Measurements from ENCODE around the gene MTERF4.

Gene MTERF4

DNA sequence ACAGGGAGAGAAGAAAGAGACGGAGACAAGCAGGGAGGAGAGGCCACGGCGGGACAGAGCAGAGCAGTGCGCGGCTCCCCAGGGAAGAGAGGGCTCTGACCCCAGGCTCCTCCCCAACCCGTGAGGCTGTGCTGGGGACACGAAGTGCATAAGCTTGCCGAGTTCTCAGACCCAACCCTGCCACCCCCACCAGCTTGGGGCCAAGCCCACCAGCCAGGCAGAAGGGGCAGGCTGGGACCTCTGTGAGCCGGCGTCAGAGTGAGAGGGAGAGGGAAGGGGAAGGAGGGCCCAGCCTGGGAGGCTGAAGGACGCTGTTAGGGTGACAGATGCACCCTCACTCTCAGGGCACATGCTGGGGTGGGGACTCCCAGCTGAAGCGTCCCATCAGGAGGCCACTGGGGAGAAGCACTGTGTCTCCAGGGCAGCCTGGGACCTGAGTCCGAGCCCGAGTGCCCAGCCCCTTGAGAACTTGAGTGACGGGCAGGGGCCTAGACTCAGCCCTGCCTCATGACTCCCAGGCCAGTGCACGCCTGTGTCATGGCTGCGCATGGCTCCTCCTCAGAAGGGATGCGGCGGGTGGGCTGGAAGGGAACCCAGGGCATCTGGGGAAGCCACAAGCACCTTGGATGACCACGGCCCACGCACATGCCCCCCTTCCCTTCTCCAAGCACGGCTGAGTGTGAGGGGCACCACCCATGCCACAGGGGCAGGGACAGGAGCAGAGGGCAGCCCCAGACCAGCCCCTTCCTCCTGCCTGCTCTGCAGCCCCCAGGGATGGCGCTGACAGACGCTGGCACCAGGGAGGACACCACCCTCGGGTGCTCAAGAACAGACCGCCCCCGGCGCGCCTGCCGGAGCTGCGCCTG lies 31.0 kb downstream of the MTERF4 start:
- no peak for DNase-seq (ENCODE audit: low read depth in 2 of 3, low spot score in 2 of 3)

DNA sequence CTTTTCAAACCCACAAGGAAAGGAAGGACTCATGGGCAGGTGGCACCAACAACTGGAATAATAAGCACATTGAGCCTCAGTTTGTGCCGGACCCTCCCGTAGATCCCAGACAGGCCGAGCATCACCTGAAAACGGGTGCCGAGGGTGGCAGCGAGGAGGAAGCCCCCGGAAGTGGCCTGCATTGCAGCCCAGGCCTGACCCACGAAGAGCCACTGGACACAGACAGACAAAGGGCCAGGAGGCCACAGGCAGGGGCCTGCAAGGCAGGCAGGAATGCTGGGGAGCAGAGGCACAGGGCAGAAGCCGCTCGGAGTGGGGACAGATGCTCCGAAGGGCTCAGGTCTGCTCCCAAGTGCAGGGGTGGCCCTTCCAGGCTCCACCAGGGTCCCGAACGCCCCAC lies 31.7 kb downstream of the MTERF4 start:
- DNase-seq (ENCODE audit: low read depth in 2 of 3, low spot score in 2 of 3) = no peak

DNA sequence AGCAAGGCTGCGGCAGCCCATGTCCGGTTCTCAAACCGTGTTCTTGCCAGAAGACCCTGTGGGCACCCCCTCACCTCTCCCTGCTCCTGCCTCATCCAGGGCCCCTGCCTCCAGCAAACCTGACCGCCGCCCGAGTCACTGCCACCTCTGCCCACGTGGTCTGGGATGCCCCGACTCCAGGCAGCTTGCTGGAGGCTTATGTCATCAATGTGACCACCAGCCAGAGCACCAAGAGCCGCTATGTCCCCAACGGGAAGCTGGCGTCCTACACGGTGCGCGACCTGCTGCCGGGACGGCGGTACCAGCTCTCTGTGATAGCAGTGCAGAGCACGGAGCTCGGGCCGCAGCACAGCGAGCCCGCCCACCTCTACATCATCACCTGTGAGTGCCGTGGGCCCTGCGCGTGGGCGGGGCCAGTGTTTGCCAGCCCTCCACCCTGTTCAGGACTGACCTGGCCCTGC lies 32.2 kb downstream of the MTERF4 start:
- DNase-seq (ENCODE audit: low read depth in 2 of 3, low spot score in 2 of 3) = no peak

DNA sequence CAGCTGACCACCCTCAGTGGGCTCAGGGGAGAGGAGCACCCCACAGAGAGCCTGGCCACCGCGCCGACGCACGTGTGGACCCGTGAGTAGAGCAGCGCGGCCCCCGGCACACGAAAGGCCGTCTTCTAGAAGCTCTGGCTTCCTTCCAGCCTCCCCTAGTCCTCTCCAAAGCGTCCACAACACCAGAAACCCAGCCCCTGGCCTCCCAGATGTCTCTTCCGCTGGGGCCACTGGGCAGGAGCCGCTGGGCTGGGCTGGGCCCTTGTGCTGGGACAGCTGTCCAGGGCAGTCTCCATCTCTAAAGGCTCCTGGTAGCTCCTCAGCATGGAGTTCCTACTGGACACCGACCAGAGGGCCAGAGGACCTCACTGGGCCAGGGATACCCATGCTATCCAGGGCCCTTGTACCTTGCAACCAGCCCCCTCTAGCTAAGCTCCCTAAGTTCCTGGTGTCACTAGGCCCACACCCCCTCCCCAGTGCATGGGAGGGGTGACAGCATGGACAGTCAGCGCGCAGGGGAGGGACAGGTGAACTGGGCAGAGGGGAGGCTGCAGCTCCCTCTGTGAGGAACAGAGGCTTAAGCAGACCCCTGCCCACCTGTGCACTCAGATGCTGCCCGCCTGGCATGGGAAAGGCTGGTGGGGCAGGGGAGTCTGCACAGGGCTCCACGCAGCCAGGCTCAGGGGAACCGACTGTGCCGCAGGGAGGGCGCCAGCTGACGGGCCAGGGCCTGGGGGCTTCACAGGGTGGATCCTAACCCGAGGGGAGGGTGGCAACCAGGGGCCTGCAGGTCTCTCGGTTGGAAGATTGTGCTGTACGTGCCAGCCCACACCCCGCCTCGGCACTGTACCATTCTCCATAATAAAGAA lies 32.9 kb downstream of the MTERF4 start:
- DNase-seq (ENCODE audit: low read depth in 2 of 3, low spot score in 2 of 3) = no peak

DNA sequence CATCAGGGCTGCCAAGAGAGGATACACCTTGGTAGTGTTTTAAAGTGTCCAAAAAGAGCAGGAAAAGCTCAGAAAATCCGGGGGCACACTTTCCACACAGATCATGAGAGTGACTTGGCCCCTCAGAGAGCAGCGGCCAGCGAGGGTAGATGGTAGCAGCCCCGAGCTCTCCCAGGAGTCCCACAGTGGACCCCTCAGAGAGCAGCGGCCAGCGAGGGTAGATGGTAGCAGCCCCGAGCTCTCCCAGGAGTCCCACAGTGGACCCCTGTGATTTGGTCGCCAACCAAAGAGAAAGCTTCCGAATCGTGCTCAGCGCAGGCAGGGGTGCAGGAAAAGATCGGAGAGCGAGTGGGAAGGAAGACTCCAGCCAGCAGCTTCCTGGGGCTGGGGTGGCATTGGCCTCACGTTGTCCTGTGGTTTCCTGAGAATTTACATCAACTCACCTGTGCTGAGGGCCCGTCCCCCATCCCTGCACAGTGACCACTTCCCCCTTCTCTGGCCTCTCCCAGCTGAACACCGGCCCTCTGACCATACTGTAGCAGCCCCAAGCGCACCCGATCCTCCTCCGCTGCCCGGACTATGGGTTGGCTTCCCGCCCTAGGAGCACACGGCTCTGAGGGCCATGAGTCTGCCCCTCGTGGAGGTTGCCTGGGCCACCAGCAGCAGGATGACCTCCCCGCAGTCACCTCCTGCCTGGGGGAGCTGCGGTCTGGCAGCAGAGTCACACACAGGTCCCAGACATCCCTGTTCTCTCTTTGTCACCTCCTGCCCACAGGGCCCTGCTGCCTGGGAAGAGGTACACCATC lies 33.7 kb downstream of the MTERF4 start:
- DNase-seq (ENCODE audit: low read depth in 2 of 3, low spot score in 2 of 3) = no peak

DNA sequence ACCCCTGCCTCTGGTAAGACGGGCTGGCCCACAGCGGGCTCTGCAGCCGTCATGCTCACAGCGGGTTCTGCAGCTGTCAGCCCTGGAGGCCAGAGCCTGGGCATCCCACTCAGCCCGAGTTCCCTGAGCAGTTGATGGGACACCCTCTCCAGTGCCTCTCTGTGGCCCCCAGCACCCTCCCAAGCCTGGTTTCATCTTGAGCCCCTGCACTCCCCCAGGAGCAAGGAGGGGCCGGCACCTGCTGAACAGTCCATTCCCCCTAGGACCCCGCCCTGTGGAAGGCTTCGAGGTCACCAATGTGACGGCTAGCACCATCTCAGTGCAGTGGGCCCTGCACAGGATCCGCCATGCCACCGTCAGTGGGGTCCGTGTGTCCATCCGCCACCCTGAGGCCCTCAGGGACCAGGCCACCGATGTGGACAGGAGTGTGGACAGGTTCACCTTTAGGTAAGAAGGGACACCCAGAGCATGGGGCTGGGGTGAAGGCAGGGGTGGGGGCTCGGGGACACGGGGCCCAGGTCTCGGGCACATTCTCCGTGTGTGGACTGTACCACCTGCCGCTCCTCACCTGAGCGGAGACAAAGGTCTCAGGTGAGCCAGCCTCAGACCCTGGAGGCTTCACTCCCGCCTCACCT lies 34.5 kb downstream of the MTERF4 start:
- no peak for DNase-seq (ENCODE audit: low read depth in 2 of 3, low spot score in 2 of 3)

DNA sequence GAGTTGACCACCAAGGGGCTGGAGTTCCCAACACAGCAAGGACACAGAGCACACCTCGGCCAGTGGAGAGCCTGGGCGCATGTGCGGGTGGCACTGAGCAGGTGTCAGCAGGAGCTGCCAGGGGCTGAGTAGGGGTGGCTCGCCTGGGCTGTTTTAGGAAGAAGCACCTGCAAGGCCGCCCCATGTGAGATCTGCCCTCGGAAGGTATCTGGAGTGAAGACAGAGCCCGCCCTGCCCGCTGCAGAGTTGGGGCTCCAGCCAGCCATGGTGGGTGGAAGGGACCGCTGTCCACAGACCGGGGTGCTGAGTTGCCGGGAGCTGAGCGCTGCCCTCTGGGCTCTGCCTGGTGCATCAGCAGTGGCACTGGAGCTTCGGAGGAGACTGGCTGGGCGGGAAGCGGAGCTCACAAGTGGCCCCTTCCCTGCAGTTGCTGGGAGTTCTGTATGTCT lies 35.2 kb downstream of the MTERF4 start:
- no peak for DNase-seq (ENCODE audit: low read depth in 2 of 3, low spot score in 2 of 3)

DNA sequence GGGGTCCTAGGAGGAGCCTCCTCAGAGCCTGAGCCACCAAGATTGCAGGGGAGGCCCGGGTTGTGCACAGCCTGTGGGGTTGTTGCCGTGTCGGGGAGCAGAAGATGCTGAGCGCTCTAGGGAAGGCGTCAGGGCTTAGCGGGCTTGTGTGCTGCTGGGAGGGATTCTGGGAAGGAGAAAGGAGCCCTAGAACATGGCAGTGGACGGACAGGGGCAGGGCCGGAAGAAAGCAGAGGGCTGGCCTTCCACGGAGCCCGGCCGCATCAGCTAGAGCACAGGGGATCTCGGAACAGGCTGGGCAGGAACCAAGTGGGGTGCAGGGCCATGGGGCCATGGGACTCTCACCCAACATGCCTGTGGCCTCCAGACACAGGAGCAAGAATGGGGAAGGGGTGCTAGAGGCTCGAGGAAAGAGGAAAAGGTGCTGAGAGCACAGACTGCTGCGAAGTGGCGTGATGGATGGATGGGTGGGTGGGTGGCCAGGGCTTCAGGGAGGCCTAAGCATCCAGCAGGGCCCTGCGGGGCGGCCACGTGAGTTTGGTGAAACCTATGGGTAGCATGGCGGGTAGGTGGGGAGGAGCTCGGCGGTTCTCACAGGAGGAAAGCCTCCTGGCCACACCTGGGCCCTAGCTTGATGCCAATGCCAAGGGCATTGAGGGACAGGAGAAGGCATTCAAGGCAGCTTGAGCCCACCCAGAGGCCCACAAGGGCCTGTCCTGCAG lies 35.8 kb downstream of the MTERF4 start:
- DNase-seq (ENCODE audit: low read depth in 2 of 3, low spot score in 2 of 3) = no peak

DNA sequence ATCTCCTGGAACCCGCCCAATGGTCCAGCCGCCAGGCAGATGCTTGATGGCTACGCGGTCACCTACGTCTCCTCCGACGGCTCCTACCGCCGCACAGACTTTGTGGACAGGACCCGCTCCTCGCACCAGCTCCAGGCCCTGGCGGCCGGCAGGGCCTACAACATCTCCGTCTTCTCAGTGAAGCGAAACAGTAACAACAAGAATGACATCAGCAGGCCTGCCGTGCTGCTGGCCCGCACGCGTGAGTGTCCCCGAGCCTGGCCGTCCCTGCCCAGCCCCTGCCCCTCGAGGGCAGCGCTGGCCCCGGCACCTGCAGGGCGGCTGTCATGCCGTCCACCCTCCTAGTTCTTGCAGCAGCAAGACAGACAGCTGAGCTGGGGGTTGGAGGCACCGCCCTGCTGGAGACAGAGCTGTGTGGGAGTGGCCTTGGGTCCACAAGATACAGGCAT lies 36.7 kb downstream of the MTERF4 start:
- no peak for DNase-seq (ENCODE audit: low read depth in 2 of 3, low spot score in 2 of 3)

DNA sequence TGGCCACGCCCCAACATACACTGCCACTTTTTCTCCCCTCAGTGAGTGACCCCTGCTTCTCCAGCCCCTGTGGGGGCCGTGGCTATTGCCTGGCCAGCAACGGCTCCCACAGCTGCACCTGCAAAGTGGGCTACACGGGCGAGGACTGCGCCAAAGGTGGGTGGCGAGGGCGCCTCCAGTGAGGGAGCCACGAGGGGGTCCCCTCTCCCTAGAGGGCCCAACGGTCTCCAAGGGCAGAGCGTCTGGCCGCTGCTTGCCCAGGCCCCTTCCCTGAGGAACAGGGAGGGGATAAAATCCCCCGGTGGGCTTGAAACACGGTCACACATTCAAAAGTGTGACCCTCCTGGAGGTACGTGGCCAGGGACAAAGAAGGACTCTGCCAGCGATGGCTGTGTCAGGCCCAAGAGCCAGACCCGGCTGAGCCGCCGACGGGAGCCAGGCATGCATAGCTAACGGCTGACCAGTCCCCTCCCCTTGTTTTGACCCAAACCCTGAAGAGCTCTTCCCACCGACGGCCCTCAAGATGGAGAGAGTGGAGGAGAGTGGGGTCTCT lies 37.2 kb downstream of the MTERF4 start:
- no peak for DNase-seq (ENCODE audit: low read depth in 2 of 3, low spot score in 2 of 3)

DNA sequence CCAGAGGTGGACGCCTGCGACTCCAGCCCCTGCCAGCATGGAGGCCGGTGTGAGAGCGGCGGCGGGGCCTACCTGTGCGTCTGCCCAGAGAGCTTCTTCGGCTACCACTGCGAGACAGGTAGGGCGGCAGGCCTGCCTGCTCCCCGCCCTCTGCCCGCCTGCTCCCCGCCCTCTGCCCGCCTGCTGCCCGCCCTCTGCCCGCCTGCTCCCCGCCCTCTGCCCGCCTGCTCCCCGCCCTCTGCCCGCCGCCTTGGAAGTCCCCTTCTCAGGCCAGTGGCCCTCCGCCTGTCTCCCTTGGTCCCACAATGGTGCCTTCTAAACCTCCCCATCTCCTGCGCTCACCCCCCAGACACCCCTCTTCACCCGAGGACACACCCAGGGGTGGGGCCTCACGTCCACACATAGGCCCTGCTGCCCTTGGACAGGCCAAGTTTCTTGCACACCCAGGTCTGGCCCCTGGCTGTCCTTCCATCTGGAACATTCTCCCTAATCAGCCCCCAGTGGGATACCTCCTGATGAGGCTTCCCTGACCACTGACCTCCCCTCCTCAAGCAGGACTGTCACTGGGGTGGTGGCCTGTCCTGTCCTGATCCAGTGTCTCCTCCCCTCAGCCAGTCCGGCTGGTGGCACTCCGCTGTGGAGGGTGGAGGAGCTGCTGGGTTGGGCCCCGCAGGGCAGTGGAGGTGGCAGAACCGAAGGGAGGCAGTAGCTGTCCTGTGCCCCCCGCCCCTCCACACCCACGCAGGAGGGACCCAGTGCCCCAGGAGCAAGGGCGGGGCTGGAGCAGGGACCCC lies 37.9 kb downstream of the MTERF4 start:
- DNase-seq (ENCODE audit: low read depth in 2 of 3, low spot score in 2 of 3) = peak in 1 of 3 experiments; percentile 18

DNA sequence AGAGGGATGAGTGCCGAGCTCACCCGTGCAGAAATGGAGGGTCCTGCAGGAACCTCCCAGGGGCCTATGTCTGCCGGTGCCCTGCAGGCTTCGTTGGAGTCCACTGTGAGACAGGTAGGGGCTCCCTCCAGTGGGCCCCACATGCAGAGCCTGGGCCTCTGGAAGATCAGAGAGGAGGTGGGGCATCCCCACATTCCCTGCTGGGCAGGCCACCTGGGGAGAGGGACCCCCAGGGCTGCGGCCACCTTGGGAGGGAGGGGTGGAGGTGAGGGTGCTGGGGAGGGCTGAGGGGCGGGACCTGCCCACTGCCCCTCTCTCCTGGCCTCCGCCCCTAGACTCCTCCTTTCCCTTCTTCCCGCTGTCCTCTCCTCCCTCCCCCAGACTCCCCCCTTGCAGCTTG lies 38.5 kb downstream of the MTERF4 start:
- DNase-seq (ENCODE audit: low read depth in 2 of 3, low spot score in 2 of 3) = no peak

DNA sequence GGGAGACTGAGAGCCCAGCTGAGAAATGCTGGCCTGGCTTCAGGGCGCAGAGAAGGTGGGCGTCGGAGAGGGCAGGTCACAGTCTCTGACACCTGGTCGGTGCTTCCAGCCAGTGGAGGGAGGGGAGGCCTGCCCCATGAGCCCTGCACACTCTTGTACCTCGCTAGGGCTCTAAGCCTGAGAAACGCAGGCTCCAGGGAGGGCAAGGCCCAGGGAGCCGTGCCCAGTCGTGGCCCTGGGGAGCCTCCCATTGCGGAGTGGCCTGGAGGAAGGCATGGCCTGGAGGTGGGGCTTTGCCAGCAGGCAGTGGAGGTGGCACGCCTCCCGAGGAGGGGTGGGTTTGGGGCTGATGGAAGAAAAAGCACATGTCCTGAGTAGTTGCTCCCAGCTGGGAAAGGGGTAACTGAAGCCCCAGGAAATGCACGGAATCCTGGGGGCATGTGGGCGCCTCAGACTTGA lies 39.0 kb downstream of the MTERF4 start:
- DNase-seq (ENCODE audit: low read depth in 2 of 3, low spot score in 2 of 3) = no peak

DNA sequence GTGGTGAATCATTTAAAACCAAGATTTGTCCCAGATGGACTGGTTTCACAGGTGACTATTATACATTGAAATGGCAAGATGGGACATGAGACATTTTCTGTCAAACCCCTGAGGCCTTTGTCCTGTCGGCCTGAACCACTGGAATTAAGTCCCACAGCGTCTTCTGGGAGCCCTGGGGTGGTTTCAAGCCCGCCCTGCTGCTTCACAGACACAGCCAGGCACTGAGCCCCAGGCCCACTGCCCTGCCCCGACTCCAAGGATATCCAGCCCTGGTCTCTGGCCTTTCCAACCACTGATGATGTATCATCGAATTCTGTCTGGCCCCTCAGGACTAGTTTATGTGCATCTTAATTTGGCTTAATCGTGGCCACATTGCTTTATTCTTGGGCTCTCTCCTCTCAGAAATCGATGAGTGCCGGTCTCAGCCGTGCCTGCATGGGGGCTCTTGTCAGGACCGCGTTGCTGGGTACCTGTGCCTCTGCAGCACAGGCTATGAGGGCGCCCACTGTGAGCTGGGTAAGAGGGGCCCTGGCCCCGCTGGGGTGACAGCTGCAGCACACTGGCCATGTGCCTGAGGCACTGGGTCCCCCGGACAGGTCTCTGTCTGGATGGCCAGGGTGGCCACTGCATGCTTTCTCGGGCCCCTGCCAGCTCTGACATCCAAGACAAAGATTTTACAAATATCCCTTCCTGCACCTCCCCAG lies 39.5 kb downstream of the MTERF4 start:
- no peak for DNase-seq (ENCODE audit: low read depth in 2 of 3, low spot score in 2 of 3)

DNA sequence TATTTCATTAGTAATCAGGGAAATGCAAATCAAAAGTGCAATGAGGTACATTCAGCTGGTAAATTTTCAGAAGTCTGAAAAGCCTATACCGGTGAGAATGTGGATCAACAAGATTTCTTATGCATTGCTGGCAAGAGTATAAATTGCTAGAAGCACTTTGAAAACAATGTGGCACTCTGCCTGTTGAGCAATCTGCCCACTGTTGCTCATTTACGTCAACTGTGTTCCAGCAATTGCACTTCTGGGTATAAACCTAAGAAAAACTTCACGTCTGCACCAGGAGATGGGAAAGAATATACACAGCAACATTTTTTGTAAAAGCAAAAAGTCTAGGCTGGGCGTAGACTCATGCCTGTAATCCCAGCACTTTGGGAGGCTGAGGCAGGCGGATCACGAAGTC lies 40.8 kb downstream of the MTERF4 start:
- no peak for DNase-seq (ENCODE audit: low read depth in 2 of 3, low spot score in 2 of 3)

DNA sequence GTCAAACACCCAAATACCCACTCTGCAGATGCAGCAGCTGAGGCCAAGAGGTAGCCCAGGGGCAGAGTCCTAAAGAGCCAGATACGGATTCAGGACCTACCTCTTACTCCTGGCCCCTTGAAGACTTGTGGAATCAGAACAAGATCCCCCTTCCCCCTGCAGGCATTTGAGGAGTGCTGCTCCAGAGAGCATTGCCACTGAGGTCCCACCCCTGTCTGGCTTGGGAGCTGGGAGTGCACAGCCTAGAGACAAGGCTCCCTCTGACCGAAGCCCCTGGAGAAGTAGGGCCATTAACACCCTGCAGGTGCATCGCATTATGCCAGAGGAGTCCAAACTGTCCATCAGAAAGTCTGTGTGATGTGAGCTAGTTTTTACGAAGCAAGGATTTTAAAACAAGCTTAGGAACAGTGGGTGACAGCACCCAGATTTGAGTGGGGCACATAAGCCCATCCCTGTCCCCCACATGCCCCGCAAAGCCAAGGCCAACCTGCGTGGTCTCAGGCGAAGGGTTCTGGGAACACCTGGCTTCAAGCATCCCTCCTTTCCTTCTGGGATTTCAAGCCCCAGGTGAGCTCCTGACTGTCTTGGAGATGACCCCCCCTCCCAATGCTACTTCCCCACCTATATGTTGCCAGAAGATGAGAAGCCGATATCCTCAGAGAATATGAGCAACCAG lies 48.4 kb downstream of the MTERF4 start:
- DNase-seq (ENCODE audit: low read depth in 2 of 3, low spot score in 2 of 3) = no peak

DNA sequence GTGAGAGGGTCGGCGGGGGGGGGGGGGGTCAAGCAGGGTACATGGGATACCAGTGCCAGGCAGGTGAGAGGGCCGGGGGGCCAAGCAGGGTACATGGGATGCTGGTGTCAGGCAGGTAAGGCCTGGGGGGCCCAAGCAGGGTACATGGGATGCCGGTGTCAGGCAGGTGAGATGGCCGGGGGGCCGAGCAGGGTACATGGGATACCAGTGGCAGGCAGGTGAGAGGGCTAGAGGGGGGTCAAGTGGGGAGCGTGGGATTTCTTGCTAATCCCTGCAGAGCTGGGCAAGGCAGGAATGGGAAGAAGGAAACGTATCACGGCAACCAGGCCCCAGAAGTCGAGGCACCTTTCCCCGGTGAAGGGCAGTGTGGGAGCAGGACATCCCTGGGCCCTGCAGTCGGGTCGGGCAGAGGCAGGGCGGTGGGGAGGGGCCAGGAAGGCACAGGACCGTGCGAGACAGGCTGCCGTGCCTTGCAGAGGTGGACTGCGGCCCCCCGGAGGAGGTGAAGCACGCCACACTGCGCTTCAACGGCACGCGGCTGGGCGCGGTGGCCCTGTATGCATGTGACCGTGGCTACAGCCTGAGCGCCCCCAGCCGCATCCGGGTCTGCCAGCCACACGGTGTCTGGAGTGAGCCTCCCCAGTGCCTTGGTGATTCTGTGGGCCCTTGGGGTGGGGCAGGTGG lies 49.3 kb downstream of the MTERF4 start:
- no peak for DNase-seq (ENCODE audit: low read depth in 2 of 3, low spot score in 2 of 3)

Data from activated CD8-positive, alpha-beta memory T cell treated with anti-CD3 and anti-CD28 coated beads for 48 hours (primary cell).